HL-60 (cell line): ENCODE results near the gene ARHGAP18.

Experiments used
- CTCF ChIP-seq: IDR thresholded peaks from one replicate; pipeline ENCODE4 v1.5.1; 2011; ENCODE audit warnings: low read length, control low read depth, inconsistent platforms; ENCODE audit not compliant: insufficient read depth
- POLR2AphosphoS5 ChIP-seq: IDR thresholded peaks from 2 replicates; pipeline ENCODE4 v1.6.1; 2012; ENCODE audit warnings: low read depth
- REST ChIP-seq: IDR thresholded peaks from 2 replicates; pipeline ENCODE4 v1.6.1; 2012; ENCODE audit warnings: low read depth; ENCODE audit not compliant: insufficient replicate concordance

GRCh38 chr6:129751384-129751783 lies 41.4 kb upstream of the ARHGAP18 start:
- TF ChIP-seq POLR2AphosphoS5, result no peak
- TF ChIP-seq CTCF, result no peak
- no peak for TF ChIP-seq REST
